SH-SY5Y (cell line): ENCODE measurements around the gene PCED1B.

Experiments used
- GATA2 ChIP-seq: IDR thresholded peaks from 2 replicates; pipeline ENCODE4 v1.6.1; 2011; ENCODE audit warnings: mild to moderate bottlenecking, low read depth, low read length
- GATA3 ChIP-seq: IDR thresholded peaks from 2 replicates; pipeline ENCODE4 v1.6.1; 2011; ENCODE audit warnings: low read depth, mild to moderate bottlenecking, low read length, moderate library complexity

The PCED1B gene

GRCh38 chr12:47214001-47214619 is 134.7 kb downstream of the PCED1B start:
- no peak for TF ChIP-seq GATA2
- TF ChIP-seq GATA3 = no peak

DNA sequence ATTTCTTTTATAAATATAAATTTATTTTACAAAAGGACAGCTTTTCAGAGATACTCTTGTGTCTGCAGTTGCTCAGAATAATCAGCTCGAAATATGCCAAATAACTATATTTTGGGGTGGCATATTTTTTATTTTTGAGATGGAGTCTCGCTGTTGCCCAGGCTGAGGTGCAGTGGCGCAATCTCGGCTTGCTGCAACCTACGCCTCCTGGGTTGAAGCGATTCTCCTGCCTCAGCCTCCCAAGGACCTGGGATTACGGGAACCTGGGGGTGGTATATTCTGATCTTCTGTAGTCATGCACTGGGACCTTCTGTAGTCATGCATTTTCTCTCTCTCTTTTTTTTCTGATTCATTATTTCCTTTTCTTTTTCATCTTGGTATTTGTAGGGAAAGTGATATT is 135.3 kb downstream of the PCED1B start:
- TF ChIP-seq GATA3 (no peak), GATA2 (no peak)

DNA sequence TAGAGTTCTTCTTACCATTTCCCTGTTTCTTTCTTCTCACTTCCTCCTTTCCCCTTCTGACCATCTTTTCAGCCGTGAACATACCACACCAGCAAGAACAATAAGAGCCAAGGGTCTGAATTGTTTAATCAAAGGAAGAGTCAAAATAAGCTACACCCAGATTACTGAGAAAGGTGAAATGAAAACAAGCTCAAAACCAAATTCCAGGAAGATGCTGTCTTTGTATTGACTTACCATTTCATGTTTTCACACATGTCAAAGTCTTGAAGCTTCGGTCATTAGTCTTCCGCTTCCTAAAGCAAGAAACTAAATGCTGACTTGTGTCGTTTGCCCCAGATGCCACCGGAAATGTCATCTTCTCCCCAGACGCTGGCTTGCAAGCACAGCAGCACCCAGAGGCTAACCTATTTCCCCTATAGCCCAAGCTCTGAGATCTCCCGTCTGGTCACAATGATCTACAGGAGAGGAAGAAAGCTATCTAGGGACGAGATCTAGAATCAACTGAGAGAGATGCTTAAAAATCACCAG is 136.8 kb downstream of the PCED1B start:
- no peak for TF ChIP-seq GATA2
- no peak for TF ChIP-seq GATA3

DNA sequence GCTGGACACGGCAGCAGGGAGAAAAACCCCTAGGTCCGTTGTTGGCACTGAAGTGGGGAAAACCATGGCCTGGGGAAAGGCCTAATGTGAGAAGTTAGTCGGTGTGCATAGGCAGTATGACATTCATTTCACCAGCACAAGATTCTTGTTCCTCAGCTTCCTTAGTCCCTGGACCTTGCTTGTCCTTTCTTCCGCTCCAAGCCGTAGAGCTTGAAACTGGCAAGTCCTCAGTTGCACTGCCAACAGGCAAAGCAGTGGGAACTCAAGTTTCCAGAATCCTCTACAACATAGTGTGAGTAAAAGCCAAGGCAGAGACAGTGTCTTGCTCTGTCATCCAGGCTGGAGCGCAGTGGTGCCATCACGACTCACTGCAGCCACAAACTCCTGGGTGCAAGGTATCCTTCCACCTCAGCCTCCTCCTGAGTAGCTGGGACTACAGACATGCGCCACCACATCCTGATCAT is 138.8 kb downstream of the PCED1B start:
- TF ChIP-seq GATA3 (no peak), GATA2 (no peak)

DNA sequence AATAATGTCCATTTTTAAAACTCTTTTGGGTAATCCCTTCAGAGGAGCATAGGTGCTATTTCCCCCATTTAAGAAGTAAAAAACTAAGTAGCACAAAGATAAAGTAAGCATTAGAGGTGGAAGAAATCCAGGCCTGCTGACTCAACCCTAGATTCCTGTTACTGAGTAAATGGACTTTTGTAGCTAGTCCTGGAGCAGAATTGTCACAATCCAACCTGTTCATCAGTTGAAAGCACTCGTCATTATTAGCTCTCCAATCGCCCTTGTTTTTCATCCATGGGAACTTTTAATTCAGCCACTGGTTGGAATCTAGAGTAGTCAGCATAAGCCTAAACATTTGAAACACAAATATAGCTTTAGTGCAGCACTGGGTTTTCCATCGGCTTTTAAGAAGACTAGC is 139.8 kb downstream of the PCED1B start:
- TF ChIP-seq GATA2 (no peak), GATA3 (no peak)

GRCh38 chr12:47221256-47222023 is 142.0 kb downstream of the PCED1B start:
- TF ChIP-seq GATA2 = no peak
- no peak for TF ChIP-seq GATA3

- TF ChIP-seq GATA2 = no peak
- no peak for TF ChIP-seq GATA3
Observed at GRCh38 chr12:47222520-47223030, 143.2 kb downstream of the PCED1B start.

- TF ChIP-seq GATA2 (no peak), GATA3 (no peak)
Observed at GRCh38 chr12:47223031-47223847, 143.8 kb downstream of the PCED1B start.

DNA sequence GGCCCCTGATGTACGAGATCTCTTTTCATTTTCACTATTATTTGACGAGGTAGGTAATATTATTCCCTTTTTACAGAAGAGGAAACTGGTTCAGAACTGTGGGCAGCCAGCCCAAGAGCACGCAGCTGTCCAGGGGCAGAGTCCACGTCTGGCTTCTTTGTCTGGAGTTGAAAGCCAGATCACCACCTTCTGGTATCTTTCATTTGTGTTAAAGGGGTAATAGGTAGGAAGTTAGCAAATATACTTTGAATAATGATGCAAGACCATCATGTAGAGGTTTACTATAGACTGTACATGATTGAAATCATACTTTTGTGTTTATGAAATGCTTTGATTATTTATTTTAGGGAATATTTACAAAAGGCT is 144.4 kb downstream of the PCED1B start:
- TF ChIP-seq GATA3 (no peak), GATA2 (no peak)

GRCh38 chr12:47224563-47225133 is 145.2 kb downstream of the PCED1B start:
- no peak for TF ChIP-seq GATA2
- no peak for TF ChIP-seq GATA3

GRCh38 chr12:47225356-47225755 is 145.9 kb downstream of the PCED1B start:
- TF ChIP-seq GATA3 = no peak
- TF ChIP-seq GATA2 = no peak

GRCh38 chr12:47226199-47226598 is 146.8 kb downstream of the PCED1B start:
- TF ChIP-seq GATA3 (no peak), GATA2 (no peak)

GRCh38 chr12:47228802-47229201 is 149.4 kb downstream of the PCED1B start:
- TF ChIP-seq GATA3 (no peak), GATA2 (no peak)

GRCh38 chr12:47231456-47231855 is 152.0 kb downstream of the PCED1B start:
- no peak for TF ChIP-seq GATA3
- TF ChIP-seq GATA2 = no peak
